HG02840 (cell line): Measurements from ENCODE around the gene CNNM2.

Experiments
- ATAC-seq: cut with Tn5 transposase; IDR thresholded peaks from one replicate; pipeline ENCODE4 v1.9.1; 2021; ENCODE audit warnings: mild to moderate bottlenecking, moderate library complexity, moderate number of reproducible peaks; ENCODE audit not compliant: unreplicated experiment, low FRiP score

Gene CNNM2

GRCh38 chr10:102917962-102918816 lies at the start of gene CNNM2:
Gene CNNM2 (plus strand): TSS chr10:102918294. CDS start chr10:102918481, 187 bp downstream.
- peak; percentile 92 for ATAC-seq

DNA sequence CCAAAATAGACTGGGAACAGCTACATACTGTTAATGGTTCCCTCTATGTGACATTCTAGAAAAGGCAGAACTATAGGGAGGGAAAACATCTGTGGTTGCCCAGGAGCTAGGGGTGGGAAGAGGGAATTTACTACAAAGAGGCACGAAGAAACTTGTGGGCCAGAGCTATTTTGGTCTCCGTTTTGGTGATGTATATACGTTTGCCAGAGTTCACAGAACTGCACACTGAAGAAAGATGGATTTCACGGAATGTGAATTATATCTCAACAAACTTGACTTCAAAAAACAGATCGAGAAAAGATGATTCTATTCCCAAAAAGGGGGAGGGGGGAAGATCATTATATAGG lies 49.2 kb upstream of the CNNM2 start:
- ATAC-seq: no peak

DNA sequence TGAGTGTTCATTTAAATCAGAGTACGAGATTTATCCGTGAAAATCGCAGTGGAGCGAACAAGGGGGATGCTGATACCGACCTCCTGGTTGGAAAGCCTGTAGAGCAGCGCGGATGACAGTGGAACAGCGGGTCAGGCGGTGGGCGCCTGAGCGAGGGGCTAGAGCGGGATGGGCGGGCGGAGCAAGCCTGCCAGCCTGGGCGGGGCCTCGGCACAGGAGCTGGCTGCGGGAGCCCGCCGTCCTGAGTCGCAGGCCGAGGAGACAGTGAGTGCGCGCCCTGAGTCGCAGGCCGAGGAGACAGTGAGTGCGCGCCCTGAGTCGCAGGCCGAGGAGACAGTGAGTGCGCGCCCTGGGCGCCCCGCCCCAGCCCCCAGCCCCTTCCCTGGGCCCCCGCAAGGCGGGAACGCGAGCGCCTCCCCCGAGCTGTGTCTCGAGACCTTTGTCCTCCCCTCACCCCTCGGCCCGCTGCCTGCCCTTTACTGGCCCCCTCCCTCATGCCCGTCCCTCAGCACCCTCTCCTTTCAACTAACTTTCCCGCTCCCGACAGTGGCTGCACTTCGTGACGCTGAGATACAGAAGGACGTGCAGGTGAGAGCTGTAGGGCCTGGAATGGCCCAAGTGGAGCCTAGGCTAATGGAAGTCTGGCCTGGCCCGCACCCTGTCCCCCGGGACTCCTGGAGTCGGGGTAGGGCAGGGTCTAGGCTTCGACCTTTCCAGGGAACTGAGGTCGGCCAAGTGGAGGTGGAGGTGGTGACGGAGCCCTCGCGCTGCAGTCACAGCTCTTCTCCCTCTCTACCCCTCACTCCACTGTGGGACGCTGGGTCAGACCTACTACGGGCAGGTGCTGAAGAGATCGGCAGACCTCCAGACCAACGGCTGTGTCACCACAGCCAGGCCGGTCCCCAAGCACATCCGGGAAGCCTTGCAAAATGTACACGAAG lies 48.6 kb upstream of the CNNM2 start, which contains the start of gene AS3MT:
Gene AS3MT (plus strand): TSS at position 213 of the 941 bp plus-strand sequence. CDS start 123 bp downstream, at position 336.
- ATAC-seq: no peak

GRCh38 chr10:102870221-102870620 lies 47.9 kb upstream of the CNNM2 start:
- ATAC-seq: no peak

- no peak for ATAC-seq
Observed at GRCh38 chr10:102872163-102872562, 45.9 kb upstream of the CNNM2 start.

GRCh38 chr10:102876747-102877153 lies 41.3 kb upstream of the CNNM2 start:
- no peak for ATAC-seq

GRCh38 chr10:102878629-102879028 lies 39.5 kb upstream of the CNNM2 start:
- no peak for ATAC-seq

- no peak for ATAC-seq
Observed at GRCh38 chr10:102880256-102880655, 37.8 kb upstream of the CNNM2 start.

GRCh38 chr10:102888048-102888447 lies 30.0 kb upstream of the CNNM2 start:
- no peak for ATAC-seq

DNA sequence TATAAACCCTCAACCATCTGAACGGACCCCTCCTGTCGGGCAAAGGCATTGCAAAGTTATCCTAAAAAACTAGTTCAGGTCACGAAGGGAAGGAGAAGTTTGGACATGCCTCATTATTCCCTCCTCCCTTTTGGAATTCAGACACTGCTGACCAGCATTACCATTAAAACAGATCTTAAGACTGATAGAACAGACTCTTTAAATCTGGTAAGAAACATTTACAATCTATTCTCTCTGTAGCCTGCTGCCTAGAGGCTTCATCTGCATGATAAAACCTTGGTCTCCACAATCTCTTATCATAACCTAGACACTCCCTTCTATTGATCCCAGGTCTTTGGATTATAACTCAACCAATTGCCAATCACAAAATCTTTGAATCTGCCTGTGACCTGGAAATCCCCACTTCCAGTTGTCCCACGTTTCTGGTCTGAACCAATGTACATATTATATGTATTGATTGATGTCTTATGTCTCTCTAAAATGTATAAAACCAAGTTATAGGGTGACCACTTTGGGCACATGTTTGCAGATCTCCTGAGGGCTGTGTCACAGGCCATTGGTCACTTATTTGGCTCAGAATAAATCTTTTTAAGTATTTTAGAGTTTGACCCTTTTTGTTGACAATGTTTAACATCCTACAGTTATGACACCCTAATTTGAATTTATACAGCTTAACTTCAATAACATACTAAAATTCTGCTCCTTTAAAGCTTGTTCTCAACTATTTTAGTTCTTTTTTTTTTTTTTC lies 23.5 kb upstream of the CNNM2 start:
- ATAC-seq: no peak

- no peak for ATAC-seq
Observed at GRCh38 chr10:102900006-102900405, 18.1 kb upstream of the CNNM2 start.

- ATAC-seq: no peak
Observed at GRCh38 chr10:102904346-102904745, 13.7 kb upstream of the CNNM2 start.

- ATAC-seq: no peak
Observed at GRCh38 chr10:102906507-102906906, 11.6 kb upstream of the CNNM2 start.

DNA sequence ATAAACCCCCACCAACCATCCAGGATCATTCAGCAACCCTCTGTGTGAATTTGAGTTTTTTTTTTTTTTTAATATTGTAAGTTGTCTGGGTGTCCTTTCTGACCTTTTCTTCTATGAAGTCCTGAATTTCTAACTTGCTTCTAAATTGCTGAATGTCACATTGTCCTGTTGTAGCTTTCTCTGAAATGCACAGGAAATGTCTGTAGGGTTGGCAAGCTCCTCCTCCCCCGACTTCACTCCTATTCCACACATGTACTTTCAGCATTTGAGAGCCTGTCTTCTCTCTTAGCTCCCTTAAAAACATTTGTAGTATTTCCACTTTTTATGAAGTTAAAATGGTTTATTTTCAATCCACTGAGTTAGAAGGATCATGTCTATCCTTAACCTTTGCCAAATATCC lies 3.3 kb upstream of the CNNM2 start:
- no peak for ATAC-seq

GRCh38 chr10:102916173-102916572 lies 1.9 kb upstream of the CNNM2 start:
- no peak for ATAC-seq

GRCh38 chr10:102917314-102917961 lies 656 bp upstream of the CNNM2 start:
- peak; percentile 32 for ATAC-seq

- ATAC-seq: no peak
Observed at GRCh38 chr10:102918817-102919245, 737 bp downstream of the CNNM2 start.

DNA sequence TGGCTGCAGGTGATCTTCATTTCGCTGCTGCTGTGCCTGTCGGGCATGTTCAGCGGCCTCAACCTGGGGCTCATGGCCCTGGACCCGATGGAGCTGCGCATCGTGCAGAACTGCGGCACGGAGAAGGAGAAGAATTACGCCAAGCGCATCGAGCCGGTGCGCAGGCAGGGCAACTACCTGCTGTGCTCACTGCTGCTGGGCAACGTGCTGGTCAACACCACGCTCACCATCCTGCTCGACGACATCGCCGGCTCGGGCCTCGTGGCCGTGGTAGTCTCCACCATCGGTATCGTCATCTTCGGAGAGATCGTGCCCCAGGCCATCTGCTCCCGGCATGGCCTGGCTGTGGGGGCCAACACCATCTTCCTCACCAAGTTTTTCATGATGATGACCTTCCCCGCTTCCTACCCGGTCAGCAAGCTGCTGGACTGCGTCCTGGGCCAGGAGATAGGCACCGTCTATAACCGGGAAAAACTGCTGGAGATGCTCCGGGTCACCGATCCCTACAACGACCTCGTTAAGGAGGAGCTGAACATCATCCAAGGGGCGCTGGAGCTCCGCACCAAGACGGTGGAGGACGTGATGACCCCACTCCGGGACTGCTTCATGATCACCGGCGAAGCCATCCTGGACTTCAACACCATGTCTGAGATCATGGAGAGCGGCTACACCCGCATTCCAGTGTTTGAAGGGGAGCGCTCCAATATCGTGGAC lies 1.3 kb downstream of the CNNM2 start:
- ATAC-seq: no peak

DNA sequence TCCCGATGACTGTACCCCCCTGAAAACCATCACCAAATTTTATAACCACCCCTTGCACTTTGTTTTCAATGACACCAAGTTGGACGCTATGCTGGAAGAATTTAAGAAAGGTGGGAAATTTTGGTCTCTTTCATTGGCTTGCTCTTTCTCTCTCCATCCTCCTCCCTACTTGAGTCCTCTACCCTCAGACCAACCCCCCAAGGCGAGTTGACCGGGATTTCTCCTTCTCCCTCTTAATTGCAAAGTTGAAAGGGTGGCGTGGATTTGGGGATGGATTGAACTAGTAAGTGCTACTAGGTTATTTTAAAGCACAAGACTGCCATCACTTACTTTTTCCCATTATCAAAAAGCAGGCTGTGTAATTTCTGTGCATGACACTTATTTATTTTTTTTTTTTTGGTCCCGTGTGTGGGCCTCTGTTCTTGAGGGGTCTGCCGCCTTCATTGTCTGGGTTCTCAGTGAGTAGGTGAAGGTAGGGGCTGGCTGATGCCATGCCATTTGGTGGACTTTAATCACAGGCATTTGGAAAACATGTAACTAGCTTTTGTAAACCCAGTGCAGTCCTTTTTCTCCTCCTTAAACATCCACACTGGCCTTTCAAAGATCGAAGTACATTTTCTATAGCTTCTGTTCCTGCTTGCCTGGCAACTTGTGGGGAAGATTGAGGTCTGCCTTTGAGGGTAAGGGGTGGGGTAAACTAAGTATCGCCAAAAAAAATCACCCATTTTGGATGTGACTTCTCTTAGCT lies 2.1 kb downstream of the CNNM2 start:
- ATAC-seq: no peak
